SK-N-MC (cell line): ENCODE results near the gene CKAP2L.

Experiments used
- EZH2 ChIP-seq: fragments of 200-600 bp; sonication (generic); IDR thresholded peaks from one replicate; pipeline ENCODE4 v1.6.1; 2017; ENCODE audit warnings: antibody characterized with exemption
- FOXP2 ChIP-seq: optimal IDR thresholded peaks from 2 replicates; pipeline ENCODE3; 2011; ENCODE audit warnings: mild to moderate bottlenecking, moderate library complexity; ENCODE audit not compliant: insufficient read depth; ENCODE audit errors: extremely low read length, control extremely low read depth
- POLR2AphosphoS5 ChIP-seq: IDR thresholded peaks from 2 replicates; pipeline ENCODE4 v1.6.1; 2012; ENCODE audit warnings: mild to moderate bottlenecking, low read depth, low read length, borderline replicate concordance

DNA sequence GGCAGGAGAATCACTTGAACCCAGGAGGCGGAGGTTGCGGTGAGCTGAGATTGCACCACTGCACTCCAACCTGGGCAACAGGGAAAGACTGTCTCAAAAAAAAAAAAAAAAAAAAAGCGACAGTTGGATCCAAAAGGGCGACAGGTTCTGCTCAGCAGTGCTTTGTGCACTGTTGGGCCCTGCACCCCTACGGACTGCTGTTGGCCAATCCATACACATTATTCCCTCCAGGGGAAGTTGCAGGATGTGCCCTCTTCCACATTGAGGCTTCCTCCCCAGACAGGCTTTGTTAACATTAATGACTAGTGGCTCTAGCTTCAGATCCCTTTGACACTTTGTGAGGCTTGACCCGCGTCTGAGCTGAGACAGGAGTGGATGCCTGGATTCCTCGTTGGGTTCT, 34.2 kb downstream of the CKAP2L start:
- no peak for TF ChIP-seq POLR2AphosphoS5
- TF ChIP-seq EZH2, result no peak
- TF ChIP-seq FOXP2, result no peak
